T-helper 1 cell (primary cell): Measurements from ENCODE around the gene PHC2.

ENCODE experiments used
- DNase-seq, 5 donors: peaks; one replicate each; pipeline ENCODE4 v3.0.0-alpha.2; 2012 to 2020

The PHC2 gene

DNA sequence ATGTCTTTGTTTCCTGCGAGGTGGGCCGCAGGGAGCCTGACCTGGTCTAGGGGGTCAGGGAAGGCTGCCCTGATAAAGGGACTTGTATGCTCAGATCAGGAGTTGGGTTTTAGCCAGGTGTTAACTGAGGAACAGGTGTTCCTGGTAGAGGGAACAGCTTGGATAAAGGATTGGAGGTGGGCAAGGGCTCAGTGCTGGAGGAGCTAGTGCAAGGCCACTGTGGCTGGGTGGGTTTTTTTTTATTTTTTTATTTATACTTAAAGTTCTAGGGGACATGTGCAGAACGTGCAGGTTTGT lies 141.1 kb downstream of the PHC2 start:
- DNase-seq, result no peak

DNA sequence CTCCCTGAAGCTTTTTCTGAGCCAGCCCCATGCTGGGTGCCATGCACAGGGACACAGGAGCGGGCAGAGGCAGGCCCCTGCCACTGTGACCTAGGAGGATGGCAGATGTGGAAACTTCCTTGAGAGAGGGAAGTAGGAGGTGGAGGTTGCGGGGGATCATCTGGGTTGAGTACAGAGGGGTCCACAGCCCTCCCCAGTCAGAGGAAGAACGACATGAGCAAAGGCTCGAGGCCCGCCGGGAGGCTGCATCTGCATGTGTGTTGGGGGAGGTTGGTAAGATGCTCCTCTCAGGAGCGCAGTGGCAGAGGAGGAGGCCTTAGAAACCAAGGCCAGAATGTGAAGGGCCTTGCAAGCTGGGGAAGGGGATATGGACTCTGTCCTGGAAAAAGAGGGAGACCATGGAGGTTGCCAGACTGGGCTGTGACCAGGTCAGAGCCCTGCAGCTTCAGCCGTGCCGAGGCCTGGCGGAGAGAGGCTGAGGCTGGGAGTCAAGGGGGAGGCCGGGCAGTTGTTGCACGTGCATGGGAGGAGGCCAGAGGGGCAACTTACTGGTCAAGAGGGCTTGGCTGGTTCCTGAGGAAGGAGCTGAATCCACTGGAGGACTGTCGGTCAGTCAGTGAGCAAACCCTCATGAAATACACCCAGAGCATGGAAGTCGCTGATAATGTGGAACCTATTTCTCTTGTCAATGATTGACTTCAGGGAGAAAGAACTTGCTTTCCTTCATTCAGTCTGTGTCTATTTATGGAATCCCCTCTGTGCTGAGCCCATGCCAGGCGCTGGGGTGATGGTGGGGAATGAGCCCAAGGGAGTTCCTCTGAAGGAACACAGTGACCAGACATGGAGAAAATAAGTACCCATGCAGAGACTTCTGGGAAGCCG lies 141.7 kb downstream of the PHC2 start:
- no peak for DNase-seq

DNA sequence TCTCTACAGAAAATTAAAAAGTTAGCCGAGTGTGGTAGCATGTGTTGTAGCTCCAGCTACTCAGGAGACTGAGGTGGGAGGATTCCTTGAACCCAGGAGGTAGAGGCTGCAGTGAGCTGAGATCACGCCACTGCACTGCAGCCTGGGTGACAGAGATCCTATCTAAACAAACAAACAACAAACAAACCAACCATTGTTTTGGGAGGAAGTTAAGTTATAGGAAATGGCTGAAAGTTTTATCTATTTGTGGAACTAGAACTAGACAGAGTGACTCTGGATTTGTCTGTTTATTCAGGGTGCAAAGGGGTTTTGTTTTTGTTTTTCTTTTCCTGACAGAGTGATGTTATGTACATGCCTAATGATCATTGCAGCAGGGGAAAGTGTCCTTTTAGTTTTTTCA lies 143.6 kb downstream of the PHC2 start:
- no peak for DNase-seq

DNA sequence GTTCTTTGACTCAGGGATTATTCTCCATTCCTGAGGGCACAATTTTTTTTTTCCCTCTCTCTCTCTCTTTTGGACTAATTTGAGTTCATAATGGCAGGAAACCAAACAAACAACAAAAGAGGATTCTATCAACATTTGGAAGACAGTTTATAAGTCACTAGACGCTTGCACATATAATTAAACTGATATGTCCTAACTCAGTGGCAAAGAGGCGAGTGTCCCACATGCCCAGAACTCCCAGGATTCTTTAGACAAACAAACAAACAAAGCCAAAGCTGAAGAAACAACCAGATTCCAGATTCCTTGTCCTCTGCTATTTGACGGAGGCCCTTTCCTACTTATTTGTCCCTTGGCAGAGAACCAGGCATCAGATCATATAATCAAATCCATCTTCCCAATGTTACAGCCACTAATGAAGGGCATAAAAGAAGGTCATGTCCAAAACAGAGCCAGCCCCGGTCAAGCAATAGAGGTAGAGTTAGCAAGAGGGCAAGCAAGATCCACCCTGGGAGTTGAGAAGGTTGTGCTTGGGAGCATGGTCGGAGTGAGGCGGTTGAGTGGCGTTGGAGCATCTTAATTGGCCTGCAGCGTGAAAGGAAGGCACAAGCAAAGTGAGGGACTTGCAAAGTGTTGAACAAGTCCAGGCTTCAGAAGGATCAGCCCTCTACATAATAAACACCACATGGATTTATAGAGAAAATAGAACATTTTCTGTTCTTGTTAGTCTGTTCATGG lies 144.3 kb downstream of the PHC2 start:
- no peak for DNase-seq

DNA sequence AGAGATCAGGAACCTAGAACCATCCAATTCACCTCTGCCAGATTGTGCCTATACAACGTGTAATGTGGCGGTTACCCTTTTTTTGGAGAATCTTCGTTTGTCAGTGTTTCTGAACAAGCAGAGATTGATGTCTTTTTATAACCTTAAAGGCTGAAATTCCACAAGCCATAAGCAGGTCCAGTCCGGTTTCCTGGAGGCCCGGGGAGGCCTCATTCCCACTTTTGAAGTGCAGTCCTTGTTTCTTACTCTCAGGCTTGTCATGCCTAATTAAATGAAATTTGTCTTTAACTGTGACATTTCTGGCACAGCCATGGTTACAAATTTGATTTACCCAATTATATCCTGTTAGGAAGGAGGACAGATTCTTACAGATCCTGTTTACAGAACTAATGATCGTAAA lies 146.8 kb downstream of the PHC2 start:
- no peak for DNase-seq

DNA sequence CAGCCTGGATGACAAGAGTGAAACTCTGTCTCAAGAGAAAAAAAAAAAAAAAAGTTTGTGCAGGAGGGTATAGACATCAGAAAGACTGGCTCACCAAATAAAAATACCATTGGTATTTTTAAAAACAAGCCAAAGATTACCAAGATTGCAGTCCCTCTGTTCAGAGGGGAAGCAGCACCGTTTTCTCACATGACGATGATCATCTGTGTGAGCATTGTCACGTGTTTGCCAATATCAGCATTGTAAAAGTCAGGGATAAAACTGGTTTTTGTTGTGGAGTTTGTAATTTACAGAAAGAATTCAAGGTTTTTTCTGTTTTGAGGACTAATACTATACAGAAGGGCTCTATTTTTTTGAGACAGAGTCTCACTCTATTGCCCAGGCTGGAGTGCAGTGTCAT lies 148.1 kb downstream of the PHC2 start:
- DNase-seq, result no peak

DNA sequence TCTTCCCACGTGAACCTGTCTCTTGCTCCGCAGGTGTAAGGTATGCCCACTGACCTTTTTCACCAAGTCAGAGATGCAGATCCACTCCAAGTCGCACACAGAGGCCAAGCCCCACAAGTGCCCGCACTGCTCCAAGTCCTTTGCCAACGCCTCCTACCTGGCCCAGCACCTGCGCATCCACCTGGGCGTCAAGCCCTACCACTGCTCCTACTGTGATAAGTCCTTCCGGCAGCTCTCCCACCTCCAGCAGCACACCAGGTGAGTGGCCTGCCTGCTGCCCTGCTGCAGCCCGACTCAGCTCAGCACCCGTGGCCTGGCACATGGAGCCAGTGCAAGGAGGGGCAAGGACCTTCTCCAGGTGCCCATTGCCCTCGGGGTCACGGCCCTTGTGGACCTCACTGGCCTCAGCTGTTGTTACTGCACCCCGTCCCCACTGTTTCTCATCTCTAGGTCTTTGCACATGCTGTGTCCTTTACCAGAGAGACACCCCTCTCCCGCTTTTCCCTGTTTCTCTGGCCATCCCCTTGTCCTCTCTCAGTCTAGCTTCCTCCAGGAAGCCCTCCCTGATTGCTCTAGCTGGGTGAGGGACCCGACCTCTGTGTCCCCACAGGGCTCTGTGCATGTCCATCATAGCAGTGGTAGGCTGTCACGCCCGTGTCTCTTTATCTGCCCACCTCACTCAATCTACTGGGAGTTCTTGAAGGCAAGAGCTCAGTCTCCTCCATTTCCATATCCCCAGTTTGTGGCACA lies 149.2 kb downstream of the PHC2 start:
- DNase-seq, result no peak

DNA sequence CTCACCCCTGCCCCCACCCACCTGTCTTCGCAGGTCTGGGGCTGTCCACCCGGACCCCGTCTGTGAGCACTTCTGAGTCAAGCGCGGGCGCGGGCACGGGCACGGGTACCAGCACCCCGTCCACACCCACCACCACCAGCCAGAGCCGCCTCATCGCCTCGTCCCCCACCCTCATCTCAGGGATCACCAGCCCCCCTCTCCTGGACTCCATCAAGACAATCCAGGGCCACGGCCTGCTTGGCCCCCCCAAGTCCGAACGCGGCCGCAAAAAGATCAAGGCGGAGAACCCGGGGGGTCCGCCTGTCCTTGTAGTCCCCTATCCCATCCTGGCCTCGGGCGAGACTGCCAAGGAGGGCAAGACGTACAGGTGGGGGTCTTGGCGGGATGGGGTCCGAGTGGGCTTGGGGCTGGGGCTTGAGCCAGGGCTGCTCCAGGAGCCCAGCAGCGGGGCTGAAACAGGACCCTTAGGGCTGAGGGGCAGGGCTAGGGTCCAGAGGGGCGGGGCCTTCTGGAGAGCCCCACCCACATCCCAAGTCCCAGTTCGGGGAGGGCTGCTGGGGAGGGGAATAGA lies 150.7 kb downstream of the PHC2 start:
- DNase-seq, result no peak

DNA sequence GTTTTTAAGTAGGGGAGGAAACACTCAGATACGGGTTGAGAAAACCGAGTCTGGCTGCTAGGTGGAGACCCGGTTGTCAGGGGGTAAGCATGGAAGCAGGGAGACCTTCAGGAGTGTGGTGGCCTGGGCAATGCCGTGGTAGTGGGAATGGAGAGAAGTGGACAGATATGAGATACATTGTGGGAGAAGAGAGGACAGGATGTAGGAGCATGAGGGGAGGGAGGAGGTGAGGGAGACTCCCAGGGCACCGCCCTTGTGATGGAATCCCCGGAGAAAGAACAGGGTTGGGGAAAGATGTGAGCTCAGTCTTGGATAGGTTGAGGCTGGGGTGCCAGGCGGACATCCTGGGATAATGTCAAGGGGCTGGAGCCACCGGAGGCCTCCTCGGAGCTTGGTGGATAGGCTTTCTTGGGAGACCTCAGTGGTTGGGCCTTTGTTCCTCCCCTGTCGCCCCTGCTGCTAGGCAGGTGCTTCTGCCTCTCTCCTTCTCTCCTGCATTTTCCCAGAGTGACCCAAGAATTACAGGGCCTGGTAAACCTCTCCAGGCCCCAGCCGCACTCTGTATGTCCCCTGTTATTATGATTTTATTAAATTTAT lies 153.3 kb downstream of the PHC2 start:
- DNase-seq, result no peak

DNA sequence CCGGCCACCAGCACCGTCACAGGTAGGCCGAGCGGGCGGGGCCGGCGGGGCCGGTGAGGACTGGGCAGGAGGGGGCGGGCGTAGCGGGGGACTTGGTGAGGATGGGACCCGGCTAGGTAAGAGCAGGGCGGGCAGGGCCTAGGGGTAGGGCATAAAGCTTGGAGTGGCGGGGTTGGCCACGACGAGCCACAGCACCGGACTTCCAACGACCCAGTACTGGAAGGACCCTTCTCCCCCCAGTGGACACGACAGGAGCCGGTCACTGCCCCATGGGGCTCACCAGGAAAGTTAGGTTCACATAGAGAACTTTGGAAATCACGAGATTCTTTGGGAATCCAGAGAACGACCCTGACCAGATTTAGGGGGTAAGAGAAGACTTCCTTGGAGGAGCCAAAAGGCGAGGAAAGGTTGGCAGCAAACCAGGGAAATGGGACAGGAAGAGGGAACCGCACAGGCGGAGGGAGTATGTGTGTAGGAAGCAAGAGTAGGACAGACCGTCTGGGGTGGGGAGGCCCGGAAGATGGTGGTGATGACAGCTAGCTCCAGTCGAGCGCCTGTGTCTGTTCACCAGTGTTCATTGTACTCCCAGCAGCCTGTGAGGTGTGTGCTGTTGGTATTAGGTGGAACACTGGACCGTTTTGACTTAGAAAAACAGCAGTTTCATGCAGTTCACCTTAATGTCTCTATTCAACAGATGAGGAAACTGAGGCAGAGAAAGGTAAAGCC lies 154.2 kb downstream of the PHC2 start:
- DNase-seq, result no peak

DNA sequence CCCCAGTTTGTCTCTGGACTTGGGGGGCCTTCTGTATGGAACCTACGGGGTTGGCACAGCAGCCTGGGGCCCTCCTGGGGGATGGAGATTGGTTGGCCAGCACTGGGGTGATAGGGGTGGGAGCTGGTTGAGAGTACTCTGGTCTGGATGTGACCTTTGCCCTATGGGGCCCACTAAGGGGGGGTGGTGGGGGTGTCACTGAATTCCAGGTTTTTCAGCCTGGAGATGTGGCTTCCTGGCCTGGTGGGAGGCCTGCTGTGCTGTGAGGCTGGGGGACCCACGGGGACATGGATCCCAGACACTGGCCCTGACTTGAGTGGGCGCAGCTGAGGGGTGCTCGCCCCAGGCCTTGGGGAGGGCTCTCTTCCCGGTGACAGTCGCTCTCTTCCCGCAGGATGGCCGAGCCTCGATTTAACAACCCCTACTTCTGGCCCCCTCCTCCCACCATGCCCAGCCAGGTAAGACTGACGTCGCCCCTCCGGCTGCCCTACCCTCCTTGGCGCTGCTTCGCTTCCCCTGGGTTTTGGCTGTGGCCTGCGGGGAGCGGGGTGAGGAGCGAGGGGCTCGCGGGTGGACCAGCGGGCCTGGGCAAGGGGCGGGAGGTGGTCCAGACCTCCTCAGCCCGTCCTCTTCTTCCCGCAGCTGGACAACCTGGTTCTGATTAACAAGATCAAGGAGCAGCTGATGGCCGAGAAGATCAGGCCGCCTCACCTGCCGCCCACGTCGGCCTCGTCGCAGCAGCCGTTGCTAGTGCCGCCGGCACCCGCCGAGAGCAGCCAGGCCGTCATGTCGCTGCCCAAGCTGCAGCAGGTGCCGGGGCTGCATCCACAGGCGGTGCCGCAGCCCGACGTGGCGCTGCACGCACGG lies 155.0 kb downstream of the PHC2 start:
- DNase-seq, result no peak

DNA sequence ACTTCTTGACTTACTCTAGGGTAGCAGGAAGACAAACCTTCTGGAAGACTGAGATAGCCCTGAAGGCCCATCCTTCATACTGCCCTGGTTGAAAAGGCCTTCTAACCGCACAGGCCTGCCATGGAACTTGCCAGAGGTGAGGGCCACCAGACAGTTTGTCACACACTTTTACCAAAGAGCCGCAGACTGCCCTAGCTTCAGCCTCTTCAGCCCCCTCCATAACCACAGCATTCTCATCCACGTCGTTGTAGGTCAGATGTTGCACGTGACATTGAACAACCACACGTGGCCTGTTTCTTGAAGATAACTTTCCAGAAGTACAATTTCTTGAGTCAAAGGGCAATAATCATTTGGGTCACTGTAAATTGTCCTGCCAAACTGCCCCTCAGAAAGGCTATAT lies 155.7 kb downstream of the PHC2 start:
- DNase-seq, result no peak

DNA sequence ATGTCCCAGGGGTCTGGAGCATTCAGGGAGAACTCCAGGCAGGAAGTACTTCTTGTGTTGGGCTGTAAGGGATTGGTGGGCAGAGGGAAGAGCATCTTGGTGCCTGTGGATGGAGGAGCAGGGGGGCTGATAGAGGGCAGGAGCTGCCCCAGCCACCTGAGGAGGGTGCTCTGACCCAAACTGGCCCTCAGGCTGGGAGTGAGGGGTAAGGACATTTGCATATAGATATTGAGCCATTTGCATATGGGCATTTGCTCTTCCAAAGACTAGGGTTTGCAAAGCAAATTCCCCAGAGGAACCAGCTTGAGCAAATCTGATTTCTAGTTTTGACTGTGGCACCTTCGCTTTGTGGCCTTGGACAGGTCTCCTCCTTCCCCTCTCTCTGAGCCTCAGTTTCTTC lies 156.4 kb downstream of the PHC2 start:
- no peak for DNase-seq

DNA sequence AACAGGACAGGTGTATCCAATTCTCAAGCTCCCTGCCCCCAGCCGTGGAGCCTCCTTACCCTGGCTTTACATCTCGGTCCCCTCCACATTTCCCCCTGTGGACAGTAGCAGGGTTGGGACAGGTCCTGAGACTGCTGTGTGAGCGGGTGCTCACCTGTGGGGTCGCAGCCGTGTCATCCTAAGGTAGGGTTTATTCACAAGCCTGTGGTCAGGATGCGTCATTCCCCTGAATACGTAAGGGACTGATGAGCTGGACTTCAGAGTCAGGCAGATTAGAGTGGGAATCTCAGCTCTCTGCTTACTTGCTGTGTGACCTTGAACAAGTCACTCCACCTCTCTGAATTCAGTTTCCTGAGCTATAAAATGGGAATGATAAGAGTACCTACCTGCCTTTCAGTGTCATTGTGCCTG lies 156.9 kb downstream of the PHC2 start:
- no peak for DNase-seq
